Uterus (tissue), 4 donors: Measurements from ENCODE around the gene DCBLD2. TPM values are rescaled to one million over a fixed set of nuclear protein-coding genes. Genes with fewer than 3 reads are reported as not detected.

Source experiments
- DNase-seq, 2 donors: peaks; one replicate each; pipeline ENCODE4 v3.0.0-alpha.2; 2019 to 2020
- H3K27ac ChIP-seq, 2 donors: fragments of 200-600 bp; sonication (generic); 1 replicate in 1 of 2; 2 replicates in 1 of 2; pipeline ENCODE4 v1.5.1; 2016 to 2018
- H3K27me3 ChIP-seq, 2 donors: fragments of 200-600 bp; sonication (generic); one replicate each; pipeline ENCODE4 v1.5.1; 2018 to 2019; ENCODE audit warnings: control low read depth in 1 of 2
- H3K36me3 ChIP-seq, 2 donors: fragments of 200-600 bp; sonication (generic); one replicate each; pipeline ENCODE4 v1.5.1; 2019; ENCODE audit warnings: control low read depth in 1 of 2
- H3K4me1 ChIP-seq, 2 donors: fragments of 200-600 bp; sonication (generic); one replicate each; pipeline ENCODE4 v1.5.1; 2018 to 2019; ENCODE audit warnings: control low read depth in 1 of 2
- H3K4me3 ChIP-seq, 2 donors: fragments of 200-600 bp; sonication (generic); 1 replicate in 1 of 2; 2 replicates in 1 of 2; pipeline ENCODE4 v1.5.1; 2018 to 2019; ENCODE audit warnings: mild to moderate bottlenecking in 1 of 2
- H3K9me3 ChIP-seq, 2 donors: fragments of 200-600 bp; sonication (generic); one replicate each; pipeline ENCODE4 v1.5.1; 2019; ENCODE audit warnings: control low read depth in 1 of 2
- CTCF ChIP-seq, 4 experiments: fragments of 200-600 bp in 2 of 4; fragments of 450-650 bp in 2 of 4; sonication (generic) in 2 of 4; IDR thresholded peaks; one replicate each; pipeline ENCODE4 v1.5.1; 2016 to 2019; ENCODE audit warnings: antibody characterized with exemption in 4 of 4, mild to moderate bottlenecking in 2 of 4, moderate library complexity in 1 of 4
- POLR2A ChIP-seq, 2 donors: fragments of 450-650 bp; IDR thresholded peaks; one replicate each; pipeline ENCODE4 v1.6.1; 2016; ENCODE audit warnings: antibody characterized with exemption in 2 of 2, mild to moderate bottlenecking in 1 of 2, moderate library complexity in 1 of 2
- intact Hi-C: fragments of 100-400 bp; cut with DNase I; formaldehyde crosslinking; loops from one replicate; pipeline ENCODE4 v1.15.1; 2023; ENCODE audit warnings: low total_unique reads
- total RNA-seq, 4 donors: library from RNA; depleted of rRNA in 3 of 4; stranded (reverse); fragments of >200 nt in 3 of 4; gene quantifications; one replicate each; pipeline versions ENCODE4 v1.1.0 to v1.2.4, GENCODE V29; 2014 to 2023
- donor health status: DM: yes; HTN: yes; CAD: no.

DCBLD2 gene
- total RNA-seq, 4 donors from 2014 or later = 27.4 to 60.1 (median 40.9) TPM

- no peak for DNase-seq
- Histone ChIP-seq H3K36me3 (no peaks in the 10 kb centered on the region), H3K4me3 (no peak overlapping the region), H3K9me3 (no peaks in the 10 kb centered on the region), H3K27me3 (no peaks in the 10 kb centered on the region), H3K4me1 (no peaks in the 10 kb centered on the region), H3K27ac (no peak overlapping the region)
- intact Hi-C loops = no loop called here
- TF ChIP-seq CTCF (IDR thresholded peaks at IDR 0.05) = no peak
- TF ChIP-seq POLR2A (IDR thresholded peaks at IDR 0.05) = no peak
Measured at GRCh38 chr3:98821063-98821462, 80.4 kb downstream of the DCBLD2 start.

GRCh38 chr3:98817547-98818041 is 83.9 kb downstream of the DCBLD2 start:
- H3K27ac ChIP-seq = no peak overlapping the region
- TF ChIP-seq POLR2A (IDR thresholded peaks at IDR 0.05) = no peak
- peak; percentile 61 to 79 (median 74) for TF ChIP-seq CTCF (IDR thresholded peaks at IDR 0.05)
- H3K4me1 ChIP-seq = no peaks in the 10 kb centered on the region
- intact Hi-C loops = loop anchor here (10.0 kb wide), 2 partner anchors 177 to 213 kb away; no protein-coding TSS in a partner anchor
- H3K36me3 ChIP-seq = no peaks in the 10 kb centered on the region
- no peak overlapping the region for H3K4me3 ChIP-seq
- no peaks in the 10 kb centered on the region for H3K9me3 ChIP-seq
- H3K27me3 ChIP-seq = no peaks in the 10 kb centered on the region
- DNase-seq = no peak

- DNase-seq = no peak
- TF ChIP-seq CTCF (IDR thresholded peaks at IDR 0.05) (no peak), POLR2A (IDR thresholded peaks at IDR 0.05) (no peak)
- H3K9me3 ChIP-seq = no peaks in the 10 kb centered on the region
- no peaks in the 10 kb centered on the region for H3K27me3 ChIP-seq
- no peak overlapping the region for H3K4me3 ChIP-seq
- no peak overlapping the region for H3K27ac ChIP-seq
- no peaks in the 10 kb centered on the region for H3K4me1 ChIP-seq
- no peaks in the 10 kb centered on the region for H3K36me3 ChIP-seq
- intact Hi-C loops = loop anchor here (10.0 kb wide), 2 partner anchors 180 to 210 kb away; no protein-coding TSS in a partner anchor
Measured at GRCh38 chr3:98814817-98815420, 86.6 kb downstream of the DCBLD2 start.

GRCh38 chr3:98812851-98813374 is 88.6 kb downstream of the DCBLD2 start:
- H3K27ac ChIP-seq = no peak overlapping the region
- H3K9me3 ChIP-seq = no peaks in the 10 kb centered on the region
- no peaks in the 10 kb centered on the region for H3K4me1 ChIP-seq
- H3K4me3 ChIP-seq = no peak overlapping the region
- intact Hi-C loops = loop anchor here (10.0 kb wide), 2 partner anchors 182 to 208 kb away; no protein-coding TSS in a partner anchor
- no peak for DNase-seq
- TF ChIP-seq CTCF (IDR thresholded peaks at IDR 0.05) = peak; percentile 45 to 54 (median 50)
- TF ChIP-seq POLR2A (IDR thresholded peaks at IDR 0.05) = no peak
- H3K36me3 ChIP-seq = no peaks in the 10 kb centered on the region
- no peaks in the 10 kb centered on the region for H3K27me3 ChIP-seq

- H3K4me1 ChIP-seq = no peaks in the 10 kb centered on the region
- H3K4me3 ChIP-seq = no peak overlapping the region
- no peak overlapping the region for H3K27ac ChIP-seq
- no peaks in the 10 kb centered on the region for H3K9me3 ChIP-seq
- no peaks in the 10 kb centered on the region for H3K36me3 ChIP-seq
- H3K27me3 ChIP-seq = no peaks in the 10 kb centered on the region
- no peak for TF ChIP-seq POLR2A (IDR thresholded peaks at IDR 0.05)
- no peak for TF ChIP-seq CTCF (IDR thresholded peaks at IDR 0.05)
- no peak for DNase-seq
- intact Hi-C loops = loop anchor here (10.0 kb wide), 2 partner anchors 184 to 206 kb away; no protein-coding TSS in a partner anchor
Measured at GRCh38 chr3:98811048-98811447, 90.4 kb downstream of the DCBLD2 start.
